Measurements from ENCODE around the gene SF3B5. TPM values are rescaled to one million over a fixed set of nuclear protein-coding genes. Genes with fewer than 3 reads are reported as not detected.
"Not testable (repeated sequence)": the region's sequence is repeated elsewhere in the genome, so short reads cannot be mapped to it uniquely, and the experiment has no call there.

Gene SF3B5
- total RNA-seq, 1 donor from 2014 or later = 42.3 TPM

DNA sequence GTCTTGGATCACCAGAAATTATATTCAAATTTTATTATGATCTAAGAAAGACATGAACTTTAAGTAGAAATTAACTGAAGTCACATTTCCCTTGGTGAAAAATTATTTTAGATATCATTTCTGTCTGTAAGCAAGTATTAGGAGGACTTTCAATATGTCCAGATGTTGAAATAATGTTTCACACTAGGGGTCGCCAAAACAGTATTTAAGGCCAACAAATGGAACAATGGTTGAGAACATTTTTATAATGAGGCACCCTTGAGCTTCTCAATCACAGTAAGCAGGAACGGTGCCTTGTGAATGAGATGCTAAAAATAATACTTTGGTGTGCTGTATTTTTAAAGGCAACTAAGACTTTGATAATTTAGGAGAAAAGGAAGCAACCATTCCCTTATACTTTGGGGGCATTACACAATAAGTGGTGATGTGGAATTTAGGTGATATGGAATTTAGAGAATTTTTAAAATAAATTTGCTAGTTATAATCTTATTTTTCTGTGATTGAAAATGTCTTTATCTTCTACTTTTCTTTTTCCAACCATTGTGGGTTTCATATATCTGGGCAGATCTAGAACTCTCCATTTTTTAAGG is 9.6 kb upstream of the SF3B5 start:
- DNase-seq = peak; percentile 76

DNA sequence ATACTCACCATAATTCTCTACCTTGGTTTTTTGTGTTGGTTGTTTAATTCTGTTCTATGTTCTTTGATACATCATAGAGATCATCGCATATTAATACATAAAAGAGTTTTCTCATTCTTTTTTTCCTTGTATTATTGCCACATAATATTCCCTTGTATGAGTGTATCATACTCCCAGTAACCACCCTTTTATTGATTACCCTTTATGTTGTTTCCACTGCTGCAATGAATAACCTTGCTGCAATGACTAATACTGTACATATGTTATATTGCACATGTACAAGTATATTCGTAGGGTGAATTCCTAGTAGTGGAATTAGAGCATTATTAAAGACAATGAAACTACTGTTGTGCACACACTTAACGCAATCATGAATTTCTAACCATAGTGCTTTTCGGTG is 9.1 kb upstream of the SF3B5 start:
- no peak for DNase-seq

DNA sequence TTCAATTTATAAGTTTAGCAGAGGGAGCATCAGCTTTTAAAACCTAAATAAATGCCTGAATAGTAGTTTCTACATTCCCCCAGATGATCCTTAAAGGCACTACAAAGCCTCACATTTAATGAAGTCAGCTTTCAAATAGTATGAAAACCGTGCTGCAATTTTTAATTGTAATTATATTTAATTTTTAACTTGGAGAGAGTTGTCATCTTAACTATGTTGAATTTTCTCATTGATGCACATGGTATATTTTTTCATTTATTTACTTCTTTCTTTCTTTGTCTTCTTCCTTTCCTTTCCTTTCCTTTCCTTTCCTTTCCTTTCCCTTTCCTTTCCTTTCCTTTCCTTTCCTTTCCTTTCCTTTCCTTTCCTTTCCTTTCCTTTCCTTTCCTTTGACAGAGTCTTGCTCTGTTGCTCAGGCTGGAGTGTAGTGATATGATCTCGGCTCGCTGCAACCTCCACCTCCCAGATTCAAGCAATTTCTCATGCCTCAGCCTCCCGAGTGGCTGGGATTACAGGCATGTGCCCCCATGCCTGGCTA is 7.7 kb upstream of the SF3B5 start:
- DNase-seq = no peak

DNA sequence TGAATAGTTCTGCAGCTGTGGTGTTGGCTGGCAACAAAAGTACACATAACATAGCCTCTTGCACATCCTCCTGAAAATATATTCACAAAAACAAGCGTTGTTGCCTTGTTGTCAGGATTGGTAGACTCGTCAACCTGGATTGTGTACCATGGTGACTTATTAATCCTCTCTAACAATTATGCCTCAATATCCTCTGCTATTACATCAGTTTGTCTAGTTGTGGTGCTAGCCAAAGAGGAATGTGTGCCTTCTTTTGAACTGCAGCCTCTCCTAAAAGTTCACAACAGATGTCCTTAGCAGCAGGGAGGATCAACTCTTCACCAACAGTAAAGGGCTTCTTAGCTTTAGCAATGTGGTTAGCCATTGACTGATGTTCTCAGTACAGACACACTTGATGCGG is 3.6 kb upstream of the SF3B5 start:
- DNase-seq = no peak

DNA sequence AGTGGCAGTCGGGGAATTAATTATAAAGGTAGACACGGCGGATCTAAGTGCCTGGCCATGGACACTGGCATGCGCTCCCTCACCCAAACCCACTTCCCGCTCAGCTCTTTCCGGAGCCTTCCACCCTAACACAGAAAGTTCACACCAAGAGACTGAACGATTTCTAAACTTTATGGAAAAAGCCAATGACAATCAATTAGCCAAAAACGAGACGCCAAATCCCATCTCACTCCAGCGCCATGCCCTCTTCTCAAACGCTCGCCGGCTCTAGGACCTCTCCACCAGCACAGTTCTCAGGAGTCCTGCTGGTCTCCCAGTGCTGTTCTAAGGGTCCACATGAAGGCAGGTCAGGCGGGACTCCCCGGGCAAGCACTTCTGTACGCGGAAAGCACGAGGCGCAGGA is 641 bp downstream of the SF3B5 start:
- no peak for DNase-seq

DNA sequence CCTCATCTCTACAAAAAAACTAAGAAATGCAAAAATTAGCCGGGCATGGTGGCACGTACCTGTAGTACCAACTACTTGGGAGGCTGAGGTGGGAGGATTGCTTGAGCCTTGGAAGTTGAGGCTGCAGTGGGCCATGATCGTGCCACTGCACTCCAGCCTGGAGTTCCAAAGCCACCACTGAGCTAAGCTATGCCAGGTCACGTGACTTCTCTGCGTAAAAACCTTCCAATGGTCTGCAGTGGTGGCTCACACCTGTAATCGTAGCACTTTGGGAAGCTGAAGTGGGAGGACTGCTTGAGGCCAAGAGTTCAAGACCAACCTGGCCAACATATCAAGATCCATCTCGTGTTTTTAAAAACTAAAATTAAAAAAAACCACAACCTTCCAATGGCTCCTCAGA is 1.7 kb downstream of the SF3B5 start:
- no peak for DNase-seq

DNA sequence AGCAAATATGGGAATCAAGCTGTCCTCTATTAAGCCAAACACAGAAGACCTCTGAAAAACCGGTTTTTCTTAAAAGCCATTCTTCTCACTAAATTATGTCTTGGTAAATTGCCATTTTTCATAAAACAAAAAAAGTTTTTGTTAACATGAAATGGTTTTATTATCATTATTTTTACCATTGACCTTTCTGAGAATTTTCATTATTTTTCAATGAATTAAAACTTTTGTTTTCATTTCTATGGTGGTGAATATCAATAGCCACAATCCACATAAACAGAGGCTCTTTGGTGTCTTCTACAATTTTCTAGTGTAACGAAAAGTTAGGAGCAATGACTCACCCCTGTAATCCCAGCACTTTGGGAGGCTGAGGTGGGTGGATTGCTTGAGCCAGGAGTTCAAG is 2.1 kb downstream of the SF3B5 start:
- DNase-seq = no peak

DNA sequence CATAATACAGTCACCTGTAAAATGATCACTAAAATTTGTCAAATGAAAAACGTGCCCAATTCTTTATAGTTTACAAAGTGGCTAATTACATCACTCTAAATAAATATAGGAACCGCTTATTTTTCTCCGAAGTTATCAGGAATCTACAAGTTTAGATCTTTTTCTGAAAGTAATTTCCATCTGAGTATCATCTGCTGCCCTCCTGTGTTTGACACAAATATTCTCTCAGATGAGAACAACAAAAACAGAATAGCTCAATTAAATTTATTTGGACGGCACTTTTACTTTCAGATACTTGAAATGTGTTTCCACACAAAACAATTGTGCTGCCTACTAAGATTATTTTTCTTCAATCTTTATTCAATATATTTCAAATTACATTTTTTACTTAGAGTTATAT is 5.0 kb downstream of the SF3B5 start:
- DNase-seq = no peak

DNA sequence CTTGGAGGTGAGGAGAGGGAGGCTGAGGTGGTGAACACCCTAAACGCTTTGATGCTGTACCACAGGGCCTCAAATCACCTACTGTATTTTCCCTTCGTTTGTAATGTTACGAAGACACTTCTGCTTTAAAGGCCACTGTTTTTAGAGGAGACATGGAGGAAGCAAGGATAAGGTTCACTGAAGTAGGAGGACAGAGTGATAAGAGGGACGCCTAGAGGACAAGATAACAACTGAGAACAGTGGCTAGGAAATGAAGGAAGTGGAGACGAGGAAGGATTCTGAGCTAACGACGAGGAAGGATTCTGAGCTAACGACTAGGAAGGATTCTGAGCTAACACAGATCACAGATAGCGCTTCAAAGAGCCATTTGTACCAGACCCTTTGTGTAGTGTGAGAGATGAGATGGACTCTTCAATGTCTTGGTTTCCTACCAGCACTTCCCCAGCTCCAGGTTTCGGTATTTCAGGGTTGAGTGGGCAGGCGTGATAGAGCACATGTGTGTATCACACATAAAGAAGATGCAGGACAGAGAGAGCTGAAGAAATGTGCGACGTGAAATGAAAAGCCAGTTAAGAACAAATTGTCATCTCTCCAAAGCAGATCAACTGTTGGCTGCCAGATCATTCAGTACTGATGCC is 7.5 kb downstream of the SF3B5 start:
- no peak for DNase-seq

DNA sequence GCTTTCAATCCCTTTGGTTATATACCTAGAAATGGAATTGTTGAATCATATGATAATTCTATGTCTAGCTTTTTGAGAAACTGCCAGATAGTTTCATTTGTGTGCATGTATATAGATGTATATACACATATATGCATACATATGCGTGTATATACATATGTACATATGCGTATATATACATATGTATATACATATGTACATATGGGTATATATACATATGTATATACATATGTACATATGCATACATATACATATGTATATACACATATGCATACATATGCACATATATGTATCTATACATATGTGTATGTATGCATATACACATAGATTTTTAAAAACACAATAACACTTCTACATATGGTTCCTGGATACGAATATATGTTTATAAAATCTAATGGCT is 8.4 kb downstream of the SF3B5 start:
- DNase-seq = no peak

DNA sequence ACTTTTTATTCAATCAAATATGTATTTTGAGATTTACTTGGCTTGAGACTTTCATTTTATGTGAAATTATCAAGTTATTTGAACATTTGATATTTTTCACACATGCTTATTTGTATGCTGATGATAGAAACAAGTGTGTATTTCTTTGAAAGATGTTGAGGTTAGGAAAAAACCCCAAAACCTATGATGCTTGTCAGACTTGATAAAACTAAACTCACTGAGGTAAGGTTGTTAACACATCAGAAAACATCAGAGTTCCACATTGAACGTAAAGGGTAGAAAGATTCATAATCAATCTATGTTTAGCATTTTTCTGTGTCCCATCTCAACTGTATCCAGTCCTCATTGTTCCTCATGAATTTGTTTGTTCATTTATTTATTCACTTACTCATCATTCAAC is 12.2 kb downstream of the SF3B5 start:
- DNase-seq = no peak

DNA sequence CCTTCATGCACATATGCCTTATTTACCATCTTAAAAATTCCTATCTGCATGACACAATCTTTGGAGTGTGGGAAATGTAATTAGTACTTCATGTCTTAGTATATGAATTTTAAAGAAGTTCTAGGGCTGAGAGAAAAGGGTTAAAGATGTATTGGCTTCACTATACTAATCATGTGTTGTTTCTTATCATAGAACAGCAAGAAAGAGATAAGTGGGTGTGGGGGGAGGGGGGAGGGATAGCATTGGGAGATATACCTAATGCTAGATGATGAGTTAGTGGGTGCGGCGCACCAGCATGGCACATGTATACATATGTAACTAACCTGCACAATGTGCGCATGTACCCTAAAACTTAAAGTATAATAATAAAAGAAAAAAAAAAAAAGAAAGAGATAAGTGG is 13.0 kb downstream of the SF3B5 start:
- DNase-seq = not testable (repeated sequence)

DNA sequence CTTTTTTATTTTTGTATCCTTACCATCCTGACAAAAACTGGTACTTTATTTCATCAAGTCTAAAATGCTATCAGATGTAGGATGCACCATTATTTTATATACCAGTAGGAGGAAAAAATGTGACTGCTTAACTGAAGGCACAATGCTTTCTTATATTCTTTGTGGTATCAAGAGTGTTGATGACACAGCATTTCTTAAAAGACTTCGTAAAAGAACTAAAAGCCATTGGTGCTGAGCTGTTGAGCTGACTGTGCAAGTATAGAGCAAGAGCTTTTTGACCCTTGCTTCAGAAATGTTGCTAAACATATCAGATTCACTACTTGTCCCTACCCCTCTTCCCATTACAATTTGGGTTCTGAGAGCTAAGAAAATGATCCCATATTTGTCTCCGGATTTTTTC is 17.5 kb downstream of the SF3B5 start:
- DNase-seq = no peak

DNA sequence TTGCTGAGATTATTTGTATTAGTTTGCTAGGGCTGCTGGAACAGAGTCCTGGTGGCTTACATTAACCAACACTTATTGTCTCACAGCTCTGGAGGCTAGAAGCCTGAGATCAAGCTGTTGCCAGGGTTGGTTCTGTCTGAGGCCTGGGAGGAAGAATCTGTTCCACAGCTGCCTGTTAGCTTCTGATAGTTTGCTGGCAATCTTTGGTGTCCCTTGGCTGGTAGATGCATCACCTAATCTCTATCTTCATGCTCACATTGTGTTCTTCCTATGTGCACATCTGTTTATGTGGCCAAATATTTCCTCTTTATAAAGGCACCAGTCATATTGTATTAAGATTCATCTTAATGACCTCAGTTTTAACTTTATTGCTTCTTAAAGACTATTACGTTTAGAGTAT is 19.5 kb downstream of the SF3B5 start:
- DNase-seq = no peak

DNA sequence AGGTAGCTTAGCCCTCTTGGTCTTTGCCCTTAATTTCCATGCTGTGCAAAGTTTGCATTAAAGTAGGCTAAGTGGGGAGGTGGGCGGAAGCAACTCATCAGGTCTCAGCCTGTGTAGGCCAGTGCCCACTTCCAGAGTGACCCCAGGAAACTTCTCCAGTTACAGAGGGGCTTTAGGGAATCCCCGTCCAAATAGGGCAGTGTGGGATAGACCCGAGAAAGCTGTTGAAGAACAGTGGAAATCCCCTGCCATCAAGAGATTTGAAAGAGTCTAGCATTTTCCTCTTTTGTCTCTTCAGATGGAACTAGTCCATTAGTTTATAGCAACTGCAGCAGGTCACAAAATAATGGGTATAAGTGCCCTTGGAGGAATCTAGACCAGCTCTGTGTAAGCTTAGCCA is 20.2 kb downstream of the SF3B5 start:
- DNase-seq = no peak

DNA sequence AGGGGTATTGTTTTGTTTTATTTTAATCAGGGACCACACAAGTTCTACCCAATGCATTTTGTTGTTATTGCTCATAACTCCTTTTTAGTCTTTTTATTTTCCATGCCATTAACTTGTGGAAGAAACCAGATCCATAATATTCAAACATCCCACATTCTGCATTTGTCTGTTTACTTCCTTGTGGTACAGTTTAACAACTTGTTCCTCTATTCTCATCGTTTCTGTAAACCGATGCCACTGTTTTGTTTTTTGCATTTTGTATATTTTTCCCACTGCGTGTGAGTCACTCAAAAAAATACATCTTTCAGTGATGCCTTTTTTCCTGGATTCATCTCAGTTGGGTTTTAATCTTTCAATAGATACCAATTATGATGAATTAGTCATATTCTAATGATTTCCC is 22.3 kb downstream of the SF3B5 start:
- DNase-seq = no peak

DNA sequence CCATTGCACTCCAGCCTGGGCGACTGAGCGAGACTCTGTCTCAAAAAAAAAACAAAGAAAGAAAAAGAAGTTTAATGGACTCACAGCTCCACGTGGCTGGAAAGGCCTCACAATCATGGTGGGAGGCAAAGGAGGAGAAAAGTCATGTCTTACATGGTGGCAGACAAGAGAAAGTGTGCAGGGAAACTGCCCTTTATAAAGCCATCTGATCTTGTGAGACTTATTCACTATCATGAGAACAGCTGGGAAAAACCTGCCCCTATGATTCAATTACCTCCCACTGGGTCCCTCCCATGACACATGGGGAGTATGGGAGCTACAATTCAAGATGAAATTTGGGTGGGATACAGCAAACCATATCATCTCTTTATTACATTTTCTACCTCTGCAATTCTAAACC is 25.9 kb downstream of the SF3B5 start:
- DNase-seq = no peak

DNA sequence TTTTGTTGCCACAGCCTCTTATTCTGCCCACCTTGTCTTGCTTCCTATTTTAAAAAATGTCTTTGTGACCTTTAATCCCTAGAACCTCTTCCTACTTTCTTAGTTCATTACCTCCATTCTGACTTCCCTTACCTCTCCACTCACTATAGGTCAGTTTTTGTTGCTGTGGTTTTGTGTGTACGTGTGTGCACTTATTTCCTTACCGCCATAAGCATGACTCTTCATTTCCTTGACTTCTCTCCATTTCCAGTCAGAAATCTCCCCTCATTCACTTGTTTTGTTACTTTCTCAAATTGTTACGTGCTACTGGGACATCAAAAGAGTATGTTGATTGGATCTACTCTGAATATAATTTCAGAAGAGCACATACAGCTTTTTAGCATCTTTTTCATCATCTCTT is 26.6 kb downstream of the SF3B5 start:
- no peak for DNase-seq

DNA sequence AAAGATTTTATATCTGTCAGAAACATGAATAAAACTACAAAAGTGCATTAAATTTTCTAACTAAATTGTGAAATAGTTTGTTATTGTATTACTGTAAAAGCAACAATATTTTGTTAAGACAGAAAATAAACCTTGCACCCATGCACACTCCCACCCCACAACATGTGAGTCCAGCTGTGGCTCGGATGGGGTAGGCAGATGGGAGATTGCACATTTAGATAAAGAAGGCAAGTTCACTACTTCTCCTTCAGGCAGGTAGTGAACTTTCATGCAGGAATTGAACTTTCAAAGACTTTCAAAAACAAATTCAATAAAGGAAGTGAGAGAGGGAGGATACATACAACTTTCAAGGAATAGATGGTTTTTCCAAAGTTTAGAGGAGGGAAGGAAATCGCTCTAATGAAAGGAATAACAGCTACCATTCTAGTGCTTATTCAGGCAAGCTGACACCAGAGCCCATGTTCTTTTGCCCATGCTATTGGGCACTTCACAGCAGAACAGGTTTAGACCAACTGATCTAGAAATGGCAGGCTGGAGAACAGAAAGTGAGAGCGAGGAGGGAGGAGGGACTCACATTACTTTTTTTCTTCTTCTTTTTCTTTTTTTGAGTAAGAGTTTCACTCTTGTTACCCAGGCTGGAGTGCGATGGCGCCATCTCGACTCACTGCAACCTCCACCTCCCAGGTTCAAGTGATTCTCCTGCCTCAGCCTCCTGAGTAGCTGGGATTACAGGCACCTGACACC is 28.5 kb downstream of the SF3B5 start:
- DNase-seq = no peak

DNA sequence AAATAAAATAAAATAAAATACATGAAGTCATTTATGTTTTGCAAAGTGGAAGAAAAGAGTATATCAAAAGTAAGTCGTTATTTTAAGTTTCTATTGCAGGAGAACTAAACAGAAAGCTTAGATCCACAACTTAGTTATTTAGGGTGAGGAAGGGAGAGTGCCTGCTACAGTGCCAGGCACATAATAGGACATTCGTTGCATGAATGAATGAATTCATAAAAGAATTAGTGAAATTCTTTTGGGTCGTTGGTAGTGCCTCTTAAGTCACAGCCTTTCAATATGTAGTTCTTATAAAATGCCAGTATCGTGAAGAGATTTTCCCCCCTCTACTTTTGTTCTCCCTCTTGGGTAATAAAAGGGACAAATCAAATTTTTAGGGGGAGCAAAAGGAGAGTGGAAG is 29.1 kb downstream of the SF3B5 start:
- no peak for DNase-seq

DNA sequence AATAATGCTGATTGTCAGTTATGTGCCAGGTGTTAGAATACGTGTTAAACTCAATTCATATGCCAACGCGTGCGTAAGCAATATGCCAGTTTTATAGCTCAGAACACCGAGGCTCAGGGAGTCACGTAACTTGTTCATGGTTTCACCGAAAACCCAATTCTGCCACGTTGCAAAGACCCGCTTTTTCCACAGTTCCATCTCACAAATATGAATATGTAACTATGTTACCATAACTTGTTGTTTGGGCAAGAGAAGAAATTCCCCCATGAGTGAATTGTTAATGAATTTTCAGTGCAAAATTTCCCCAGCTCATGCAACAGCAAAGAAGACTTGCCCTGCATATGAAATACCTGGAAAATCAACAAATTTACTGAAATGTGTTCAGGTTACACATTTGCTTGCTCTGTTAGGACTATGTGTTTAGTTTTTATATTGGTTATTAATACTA is 30.1 kb downstream of the SF3B5 start:
- no peak for DNase-seq

DNA sequence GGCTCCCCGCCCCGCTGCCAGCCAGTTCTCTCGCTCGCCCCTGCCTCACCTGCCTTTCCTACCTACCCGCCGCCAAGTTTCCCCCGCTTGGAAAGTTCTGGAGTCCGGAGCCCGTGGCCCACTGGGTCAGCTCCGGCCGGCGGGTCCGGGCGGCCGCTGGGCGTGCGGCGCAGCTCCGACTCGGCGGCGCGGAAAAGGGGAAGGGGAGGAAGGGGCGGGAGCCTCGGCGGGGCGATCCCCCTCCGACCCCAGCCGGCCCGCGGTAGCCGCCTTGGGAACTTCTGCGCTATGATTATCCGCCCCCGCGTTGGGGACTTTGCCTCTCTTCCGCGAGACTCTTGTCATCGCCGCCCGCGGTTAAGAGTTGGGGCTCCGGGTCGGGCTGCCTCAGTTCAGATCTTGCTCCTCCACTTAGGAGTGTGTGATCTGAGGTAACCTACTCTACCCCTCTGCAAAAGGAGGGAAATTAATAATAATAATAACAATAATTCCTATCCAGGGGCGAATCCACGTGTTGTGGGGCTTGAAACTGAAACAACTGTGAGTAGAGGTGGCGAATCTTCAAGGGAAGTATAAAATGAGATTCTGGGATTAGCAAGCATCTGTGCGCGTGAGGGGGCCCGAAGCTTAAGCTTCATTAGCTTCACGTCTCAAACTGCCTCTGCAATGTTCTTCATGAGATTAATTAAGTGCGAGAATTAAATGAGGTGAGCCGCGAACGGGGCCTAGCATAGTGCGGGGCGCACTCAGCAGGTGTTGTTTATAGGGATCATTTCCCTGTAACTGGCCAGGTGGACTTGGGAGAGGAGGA is 30.8 kb downstream of the SF3B5 start:
- DNase-seq = no peak

Measured in skin of body (tissue), 2 donors.